ENCODE results near the gene PRKG2.

DNA sequence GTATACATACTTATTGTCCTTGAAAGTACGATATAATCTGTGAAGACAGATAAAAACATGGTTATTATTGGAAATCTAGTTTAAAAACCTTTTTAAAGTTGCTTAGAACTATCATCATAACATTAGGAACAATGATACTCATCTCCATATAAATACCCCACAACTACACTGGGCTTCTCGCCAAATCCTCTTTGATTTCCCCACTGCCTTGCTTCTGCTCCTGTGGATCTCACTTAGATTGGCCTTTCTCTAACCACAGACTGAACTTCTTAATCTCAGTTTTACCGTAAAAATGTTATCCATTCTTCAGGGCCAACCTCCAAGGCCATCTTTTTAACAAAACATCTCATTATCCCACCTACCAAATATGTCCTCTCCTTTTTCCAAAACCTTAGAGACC, 77.6 kb downstream of the PRKG2 start:
- TF ChIP-seq POLR2A (IDR thresholded peaks at IDR 0.05), result no peak
- TF ChIP-seq, protein P1, sequence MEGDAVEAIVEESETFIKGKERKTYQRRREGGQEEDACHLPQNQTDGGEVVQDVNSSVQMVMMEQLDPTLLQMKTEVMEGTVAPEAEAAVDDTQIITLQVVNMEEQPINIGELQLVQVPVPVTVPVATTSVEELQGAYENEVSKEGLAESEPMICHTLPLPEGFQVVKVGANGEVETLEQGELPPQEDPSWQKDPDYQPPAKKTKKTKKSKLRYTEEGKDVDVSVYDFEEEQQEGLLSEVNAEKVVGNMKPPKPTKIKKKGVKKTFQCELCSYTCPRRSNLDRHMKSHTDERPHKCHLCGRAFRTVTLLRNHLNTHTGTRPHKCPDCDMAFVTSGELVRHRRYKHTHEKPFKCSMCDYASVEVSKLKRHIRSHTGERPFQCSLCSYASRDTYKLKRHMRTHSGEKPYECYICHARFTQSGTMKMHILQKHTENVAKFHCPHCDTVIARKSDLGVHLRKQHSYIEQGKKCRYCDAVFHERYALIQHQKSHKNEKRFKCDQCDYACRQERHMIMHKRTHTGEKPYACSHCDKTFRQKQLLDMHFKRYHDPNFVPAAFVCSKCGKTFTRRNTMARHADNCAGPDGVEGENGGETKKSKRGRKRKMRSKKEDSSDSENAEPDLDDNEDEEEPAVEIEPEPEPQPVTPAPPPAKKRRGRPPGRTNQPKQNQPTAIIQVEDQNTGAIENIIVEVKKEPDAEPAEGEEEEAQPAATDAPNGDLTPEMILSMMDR (IDR thresholded peaks at IDR 0.05), result no peak

Measured in lower leg skin (tissue), 3 donors.